K562 (cell line): ENCODE data around the gene PRMT5. TPM values are rescaled to one million over a fixed set of nuclear protein-coding genes. Genes with fewer than 3 reads are reported as not detected.

Experiments
- ATF3 ChIP-seq, 2 experiments: fragments of 450-650 bp in 1 of 2; sonication (generic) in 1 of 2; formaldehyde crosslinking in 1 of 2; IDR thresholded peaks in 1 of 2; conservative IDR thresholded peaks in 1 of 2; 2 replicates each; pipeline versions ENCODE4 v1.6.1 to v1.8.1; 2016 to 2023; ENCODE audit warnings: mild to moderate bottlenecking in 2 of 2, moderate library complexity in 2 of 2, inconsistent platforms in 1 of 2, missing genetic modification reagents in 1 of 2
- CBX1 ChIP-seq: sonication (generic); IDR thresholded peaks from 2 replicates; pipeline ENCODE4 v1.6.1; 2016; ENCODE audit warnings: antibody characterized with exemption, low read depth, mild to moderate bottlenecking
- GTF3C2 ChIP-seq: IDR thresholded peaks from 3 replicates; pipeline ENCODE4 v1.6.1; 2011; ENCODE audit warnings: borderline replicate concordance, mild to moderate bottlenecking, moderate library complexity; ENCODE audit not compliant: insufficient read length; ENCODE audit errors: extremely low read depth
- KAT8 ChIP-seq: fragments of 450-650 bp; IDR thresholded peaks from 2 replicates; pipeline ENCODE4 v1.6.1; 2016; ENCODE audit warnings: low read depth, mild to moderate bottlenecking
- NONO ChIP-seq, 2 experiments: fragments of 200-400 bp in 1 of 2; fragments of 450-650 bp in 1 of 2; formaldehyde crosslinking in 1 of 2; IDR thresholded peaks; 2 replicates each; pipeline ENCODE4 v1.6.1; 2017; ENCODE audit warnings: low read depth in 2 of 2, mild to moderate bottlenecking in 2 of 2, moderate library complexity in 2 of 2, low read length in 1 of 2
- POLR3A ChIP-seq: IDR thresholded peaks from 2 replicates; pipeline ENCODE4 v1.6.1; 2011; ENCODE audit warnings: borderline replicate concordance, mild to moderate bottlenecking, moderate library complexity; ENCODE audit not compliant: insufficient read length, insufficient read depth; ENCODE audit errors: extremely low read depth
- RBBP5 ChIP-seq: fragments of 200-600 bp; sonication (generic); IDR thresholded peaks from 2 replicates; pipeline ENCODE4 v1.6.1; 2012; ENCODE audit warnings: borderline replicate concordance, mild to moderate bottlenecking, low read length, control low read depth, inconsistent platforms; ENCODE audit not compliant: insufficient read depth, poor library complexity, severe bottlenecking
- RNF219 ChIP-seq: fragments of 250-450 bp; sonication (Bioruptor Pico); IDR thresholded peaks from 2 replicates; pipeline ENCODE4 v1.5.0; 2022; ENCODE audit warnings: mild to moderate bottlenecking
- SAFB ChIP-seq: fragments of 200-400 bp; formaldehyde crosslinking; IDR thresholded peaks from 2 replicates; pipeline ENCODE4 v1.6.1; 2017; ENCODE audit warnings: low read depth, low read length, borderline replicate concordance
- SNIP1 ChIP-seq: fragments of 450-650 bp; IDR thresholded peaks from 2 replicates; pipeline ENCODE4 v1.7.1; 2017; ENCODE audit warnings: low read depth, mild to moderate bottlenecking
- TFAM ChIP-seq: fragments of 250-450 bp; sonication (Bioruptor Pico); conservative IDR thresholded peaks from 2 replicates; pipeline ENCODE4 v1.5.0; 2021; ENCODE audit warnings: mild to moderate bottlenecking, moderate library complexity
- TSHZ1 ChIP-seq: fragments of 250-450 bp; sonication (Bioruptor Pico); IDR thresholded peaks from 2 replicates; pipeline ENCODE4 v1.4.0; 2020; ENCODE audit warnings: mild to moderate bottlenecking, moderate library complexity
- ZNF384 ChIP-seq: IDR thresholded peaks from 2 replicates; pipeline ENCODE4 v1.6.1; 2012; ENCODE audit warnings: low read depth, low read length, improper control_type of control experiment
- ZNF583 ChIP-seq: fragments of 250-450 bp; sonication (Bioruptor Pico); IDR thresholded peaks from 2 replicates; pipeline ENCODE4 v1.4.0; 2020
- ZNF586 ChIP-seq: fragments of 450-650 bp; formaldehyde crosslinking; conservative IDR thresholded peaks from 2 replicates; pipeline ENCODE4 v1.4.0; 2020; ENCODE audit warnings: mild to moderate bottlenecking, moderate library complexity
- ZNF778 ChIP-seq: fragments of 450-650 bp; formaldehyde crosslinking; IDR thresholded peaks from 2 replicates; pipeline ENCODE4 v1.4.0; 2020; ENCODE audit warnings: mild to moderate bottlenecking, moderate library complexity
- polyA plus RNA-seq, 8 experiments: library from polyadenylated mRNA; depleted of rRNA in 4 of 8; stranded (reverse) in 5 of 8; unstranded in 3 of 8; fragments of >200 nt; fragmentation: Nextera tagmentation in 2 of 8; fragmentation: Illumina TruSeq in 1 of 8; extraction: Ambion mirVana in 2 of 8; extraction: Trizol in 1 of 8; gene quantifications; 2 replicates each; pipeline versions ENCODE4 v1.2.1 to v1.2.3, GENCODE V29; 2011 to 2014; ENCODE audit warnings: inconsistent platforms in 1 of 8, missing spikeins in 1 of 8
- total RNA-seq, 7 experiments: library from RNA; depleted of rRNA in 6 of 7; stranded (reverse); fragments of >200 nt in 6 of 7; fragmentation: Illumina TruSeq in 2 of 7; extraction: Trizol in 2 of 7; gene quantifications; 2 replicates each; pipeline versions ENCODE4 v1.2.1 to v1.2.3, GENCODE V29; 2011 to 2021; ENCODE audit warnings: low replicate concordance in 1 of 7

Gene PRMT5
- total and polyA plus RNA-seq, 9 of the 15 experiments (the other 6 are each of a cell fraction or from before 2014, with no cell fraction given): 114 to 552 (median 222) TPM

- TF ChIP-seq TSHZ1 (CRISPR knock-in tag) (no peak), NONO (IDR thresholded peaks at IDR 0.05; ENCODE audit: low read depth in 2 of 2, low read length in 1 of 2) (no peak), TFAM (no peak), CBX1 (no peak; the same call in 1 of the 2 replicates), ZNF583 (CRISPR knock-in tag) (no peak), RNF219 (no peak), RBBP5 (peak; percentile 47), KAT8 (no peak), SNIP1 (no peak), SAFB (no peak), ZNF586 (CRISPR knock-in tag) (no peak), ZNF778 (CRISPR knock-in tag) (no peak), POLR3A (no peak), GTF3C2 (no peak), ZNF384 (no peak), ATF3 (IDR thresholded peaks at IDR 0.05) (no peak), ATF3 (CRISPR knock-in tag; conservative IDR thresholded peaks at IDR 0.05) (no peak)
These were observed 42.5 kb downstream of the PRMT5 start (continued) for GRCh38 chr14:22886500-22887259.
